HEK293 (cell line): ENCODE results near the gene SHOX.

Experiments
- CTCF ChIP-seq: fragments of 450-650 bp; formaldehyde crosslinking; IDR thresholded peaks from 2 replicates; pipeline ENCODE4 v1.5.1; 2016; ENCODE audit warnings: missing biosample characterization, missing genetic modification characterization
- MEIS1 ChIP-seq: sonication (generic); formaldehyde crosslinking; IDR thresholded peaks from 2 replicates; pipeline ENCODE4 v1.8.1; 2022; ENCODE audit warnings: missing genetic modification reagents, mild to moderate bottlenecking, borderline replicate concordance
- SETDB1 ChIP-seq: IDR thresholded peaks from one replicate; pipeline ENCODE4 v1.6.1; 2017; ENCODE audit warnings: mild to moderate bottlenecking, low read length, moderate library complexity, mixed read lengths; ENCODE audit not compliant: insufficient read length
- ZBTB1 ChIP-seq: fragments of 450-650 bp; formaldehyde crosslinking; IDR thresholded peaks from 2 replicates; pipeline ENCODE4 v1.5.1; 2016; ENCODE audit warnings: missing biosample characterization, missing genetic modification characterization
- ZFP69B ChIP-seq: fragments of 450-650 bp; formaldehyde crosslinking; IDR thresholded peaks from 2 replicates; pipeline ENCODE4 v1.5.1; 2016; ENCODE audit warnings: missing biosample characterization, missing genetic modification characterization
- ZNF324 ChIP-seq: fragments of 450-650 bp; formaldehyde crosslinking; IDR thresholded peaks from 2 replicates; pipeline ENCODE4 v1.5.1; 2016; ENCODE audit warnings: missing biosample characterization, missing genetic modification characterization
- ZNF354C ChIP-seq: fragments of 450-650 bp; formaldehyde crosslinking; IDR thresholded peaks from 2 replicates; pipeline ENCODE4 v1.5.1; 2016; ENCODE audit warnings: missing biosample characterization, missing genetic modification characterization, low read depth, borderline replicate concordance
- ZNF558 ChIP-seq: fragments of 450-650 bp; formaldehyde crosslinking; IDR thresholded peaks from 2 replicates; pipeline ENCODE4 v1.5.1; 2016; ENCODE audit warnings: missing biosample characterization, missing genetic modification characterization
- ZNF843 ChIP-seq: fragments of 450-650 bp; formaldehyde crosslinking; IDR thresholded peaks from 2 replicates; pipeline ENCODE4 v1.5.1; 2016; ENCODE audit warnings: missing biosample characterization, missing genetic modification characterization

- TF ChIP-seq CTCF (no peak), SETDB1 (no peak), ZNF558 (tag by site-specific recombination) (no peak), MEIS1 (CRISPR knock-in tag) (no peak), ZFP69B (tag by site-specific recombination) (no peak), ZNF843 (tag by site-specific recombination) (no peak), ZNF324 (tag by site-specific recombination) (no peak), ZNF354C (tag by site-specific recombination) (no peak), ZBTB1 (tag by site-specific recombination) (no peak)
Measured at GRCh38 chrX:670645-671044, 40.1 kb downstream of the SHOX start.
